AG10803 (cell line): ENCODE results near the gene MAP3K21.

Experiments used
- DNase-seq: peaks from one replicate; pipeline ENCODE4 v3.0.0; 2010; ENCODE audit warnings: low read depth
- H3K4me3 ChIP-seq: 2 replicates; pipeline ENCODE4 v1.5.1; 2011; ENCODE audit warnings: mild to moderate bottlenecking, low read length, control low read depth
- CTCF ChIP-seq: conservative IDR thresholded peaks from 2 replicates; pipeline ENCODE4 v1.5.1; 2011; ENCODE audit warnings: mild to moderate bottlenecking, low read length, control low read depth, inconsistent platforms

The MAP3K21 gene

DNA sequence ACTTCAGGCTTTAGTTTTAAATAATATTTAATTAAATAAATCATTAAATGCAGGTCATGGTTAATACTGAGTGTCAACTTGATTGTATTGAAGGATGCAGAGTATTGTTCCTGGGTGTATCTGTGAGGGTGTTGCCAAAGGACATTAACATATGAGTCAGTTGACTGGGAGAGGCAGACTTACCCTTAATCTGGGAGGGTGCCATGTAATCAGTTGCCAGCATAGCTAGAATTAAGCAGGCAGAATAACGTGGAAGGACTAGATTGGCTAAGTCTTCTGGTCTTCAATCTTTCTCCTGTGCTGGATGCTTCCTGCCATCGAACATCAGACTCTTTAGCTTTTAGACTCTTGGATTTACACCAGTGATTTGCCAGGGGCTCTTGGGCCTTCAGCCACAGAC lies 85.3 kb downstream of the MAP3K21 start:
- no peak for DNase-seq
- TF ChIP-seq CTCF = no peak
- no peak overlapping the region for H3K4me3 ChIP-seq

- DNase-seq = no peak
- H3K4me3 ChIP-seq = no peak overlapping the region
- TF ChIP-seq CTCF = no peak
Measured at GRCh38 chr1:233421293-233421692, 93.8 kb downstream of the MAP3K21 start.

GRCh38 chr1:233424779-233425178 lies 97.3 kb downstream of the MAP3K21 start:
- no peak overlapping the region for H3K4me3 ChIP-seq
- peak; percentile 28 for TF ChIP-seq CTCF
- DNase-seq = no peak

- TF ChIP-seq CTCF = no peak
- DNase-seq = no peak
- H3K4me3 ChIP-seq = no peak overlapping the region
Measured at GRCh38 chr1:233427907-233428306, 100.4 kb downstream of the MAP3K21 start.

DNA sequence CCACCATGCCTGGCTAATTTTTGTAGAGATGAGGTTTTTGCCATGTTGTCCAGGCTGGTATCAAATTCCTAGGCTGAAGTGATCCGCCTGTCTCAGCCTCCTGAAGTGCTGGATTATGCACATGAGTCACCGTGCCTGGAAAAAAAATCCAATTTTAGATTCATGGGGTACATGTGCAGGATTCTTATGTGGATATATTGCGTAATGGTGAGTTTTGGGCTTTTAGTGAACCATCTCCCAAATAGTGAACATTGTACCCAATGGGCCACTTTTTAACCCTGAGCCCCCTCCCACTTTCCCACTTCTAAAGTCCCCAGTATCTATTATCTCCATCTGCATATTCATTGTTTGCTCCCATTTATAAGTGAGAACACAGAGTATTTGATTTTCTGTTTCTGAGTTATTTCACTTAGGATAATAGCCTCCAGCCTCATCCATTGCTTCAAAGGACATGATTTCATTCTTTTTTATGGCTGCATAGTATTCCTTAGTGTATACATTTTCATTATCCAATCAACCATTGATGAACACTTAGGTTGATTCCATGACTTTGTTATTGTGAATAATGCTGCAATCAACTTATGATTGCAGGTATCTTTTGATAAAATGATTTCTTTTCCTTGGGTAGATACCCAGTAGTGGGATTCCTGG lies 104.4 kb downstream of the MAP3K21 start:
- no peak overlapping the region for H3K4me3 ChIP-seq
- no peak for TF ChIP-seq CTCF
- DNase-seq = no peak

GRCh38 chr1:233432916-233433315 lies 105.4 kb downstream of the MAP3K21 start:
- no peak for TF ChIP-seq CTCF
- no peak for DNase-seq
- H3K4me3 ChIP-seq = no peak overlapping the region

DNA sequence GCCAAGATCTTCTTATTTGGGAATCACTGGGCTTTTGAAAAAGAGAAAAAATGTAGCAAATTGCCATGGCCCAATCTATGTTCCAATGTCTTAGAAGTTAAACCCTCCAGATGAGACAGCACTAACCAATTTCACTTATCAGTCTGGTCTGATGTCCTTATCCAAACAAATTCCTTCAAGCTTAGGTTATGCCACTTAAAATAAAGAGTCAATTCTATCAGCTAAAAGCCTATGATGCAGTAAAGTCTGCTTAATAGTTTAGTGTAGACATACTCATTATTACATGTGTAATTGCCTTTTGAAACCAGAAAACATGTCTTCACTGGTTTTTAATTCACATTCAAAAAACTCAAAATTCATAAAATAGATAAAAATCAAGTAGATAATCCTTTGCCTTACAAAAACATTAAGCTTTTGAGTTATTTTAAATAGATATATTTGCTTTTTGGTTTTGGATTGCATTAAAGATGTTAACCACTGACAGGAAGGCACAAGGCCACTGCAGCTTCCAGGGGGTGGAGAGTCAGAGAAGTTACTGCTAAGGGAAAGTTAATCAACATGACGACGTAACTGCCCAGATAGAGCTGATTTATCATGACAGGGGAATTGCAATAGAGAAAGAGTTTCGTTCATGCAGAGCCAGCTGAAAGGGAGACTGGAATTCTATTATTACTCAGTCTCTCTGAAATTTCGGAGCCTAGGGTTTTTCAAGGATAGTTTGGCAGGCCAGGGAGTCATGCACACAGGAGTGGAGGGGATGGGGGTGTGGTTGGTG lies 106.1 kb downstream of the MAP3K21 start:
- no peak for DNase-seq
- no peak overlapping the region for H3K4me3 ChIP-seq

More for the DNA sequence above, 106.1 kb downstream of the MAP3K21 start:
- no peak for TF ChIP-seq CTCF
